Lower leg skin (tissue), 3 donors: ENCODE measurements around the gene IRX6.

Source experiments
- CTCF ChIP-seq, 3 donors: fragments of 450-650 bp; IDR thresholded peaks; one replicate each; pipeline ENCODE4 v1.5.1; 2016; ENCODE audit warnings: antibody characterized with exemption in 3 of 3, mild to moderate bottlenecking in 3 of 3, moderate library complexity in 2 of 3
- POLR2A ChIP-seq, 2 donors: fragments of 450-650 bp; IDR thresholded peaks; one replicate each; pipeline ENCODE4 v1.6.1; 2016 to 2017; ENCODE audit warnings: antibody characterized with exemption in 2 of 2, mild to moderate bottlenecking in 1 of 2, moderate library complexity in 1 of 2

GRCh38 chr16:55285586-55285985, 38.4 kb upstream of the IRX6 start:
- TF ChIP-seq CTCF (IDR thresholded peaks at IDR 0.05) (no peak), POLR2A (IDR thresholded peaks at IDR 0.05) (no peak)
